Measurements from ENCODE around the gene SMURF2.

SMURF2 gene

DNA sequence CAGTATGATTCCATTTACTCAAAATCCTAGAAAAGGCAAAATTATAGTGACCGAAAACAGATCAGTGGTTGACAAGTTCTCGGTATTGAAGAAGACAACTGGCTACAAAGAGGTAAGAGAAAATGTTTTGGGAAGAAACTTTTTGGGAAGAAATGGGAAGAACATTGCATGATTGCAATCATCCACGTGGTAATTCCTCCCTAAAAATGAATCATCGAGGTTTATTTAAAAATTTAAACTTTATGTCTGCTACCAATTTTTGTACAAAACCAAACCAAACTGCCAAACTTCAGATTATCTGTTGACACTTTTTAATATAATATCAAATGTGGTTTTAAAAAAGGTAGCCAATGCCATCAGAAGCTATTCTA is 8.1 kb downstream of the SMURF2 start:
- H3K4me1 ChIP-seq (ENCODE audit: insufficient read depth, insufficient read length): no peaks in the 10 kb centered on the region
- no peak overlapping the region for H3K9ac ChIP-seq (ENCODE audit: insufficient read length, low read depth)
- TF ChIP-seq SUZ12 (IDR thresholded peaks at IDR 0.05; ENCODE audit: extremely low read depth, insufficient read depth, insufficient read length): no peak
- no peak for TF ChIP-seq YY1 (IDR thresholded peaks at IDR 0.05; ENCODE audit: insufficient read depth, insufficient read length)
- TF ChIP-seq ZNF274 (IDR thresholded peaks at IDR 0.05; ENCODE audit: low read depth, low read length): no peak

DNA sequence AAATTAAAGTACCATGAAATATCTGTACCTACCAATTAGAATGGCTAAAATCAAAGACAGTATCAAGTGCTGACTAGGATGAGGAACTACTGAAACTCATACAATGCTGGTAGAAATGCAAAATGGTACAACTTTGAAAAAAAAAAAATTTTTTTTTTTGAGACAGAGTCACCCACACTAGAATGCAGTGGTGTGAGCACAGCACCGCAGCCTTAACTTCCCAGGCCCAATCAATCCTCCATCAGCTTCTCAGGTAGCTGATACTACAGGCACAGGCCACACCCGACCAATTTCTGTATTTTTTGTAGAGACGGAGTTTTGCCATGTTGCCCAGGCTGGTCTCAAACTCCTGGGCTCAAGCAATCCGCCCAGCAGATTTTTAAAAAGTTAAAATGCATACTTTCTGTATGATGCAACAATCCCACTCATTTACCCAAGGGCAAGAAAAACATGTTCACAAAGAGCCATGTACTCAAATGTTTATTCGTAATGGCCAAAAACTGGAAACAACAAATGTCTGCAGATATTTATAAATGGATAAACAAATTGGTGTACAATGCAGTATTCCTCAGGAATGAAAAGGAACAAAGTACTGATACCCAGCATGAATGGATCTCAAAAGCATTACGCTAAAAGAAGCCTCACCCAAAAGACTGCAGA is 8.7 kb downstream of the SMURF2 start:
- no peaks in the 10 kb centered on the region for H3K4me1 ChIP-seq (ENCODE audit: insufficient read depth, insufficient read length)
- H3K9ac ChIP-seq (ENCODE audit: insufficient read length, low read depth): no peak overlapping the region
- TF ChIP-seq YY1 (IDR thresholded peaks at IDR 0.05; ENCODE audit: insufficient read depth, insufficient read length) (no peak), SUZ12 (IDR thresholded peaks at IDR 0.05; ENCODE audit: extremely low read depth, insufficient read depth, insufficient read length) (no peak), ZNF274 (IDR thresholded peaks at IDR 0.05; ENCODE audit: low read depth, low read length) (no peak)
- no peak for DNase-seq (ENCODE audit: low read depth, low spot score)
- H3K9me3 ChIP-seq (ENCODE audit: insufficient read depth, low read length): no peaks in the 10 kb centered on the region
- no peak overlapping the region for H3K4me3 ChIP-seq (ENCODE audit: insufficient read length, low read depth)
- H3K27me3 ChIP-seq (ENCODE audit: insufficient read depth, insufficient read length): no peaks in the 10 kb centered on the region
- H3K36me3 ChIP-seq (ENCODE audit: insufficient read depth, insufficient read length, low read length): peaks cover 1% of the 10 kb centered on the region

More for the DNA sequence above, 8.1 kb downstream of the SMURF2 start:
- Histone ChIP-seq H3K36me3 (ENCODE audit: insufficient read depth, insufficient read length, low read length) (no peaks in the 10 kb centered on the region), H3K4me3 (ENCODE audit: insufficient read length, low read depth) (no peak overlapping the region), H3K9me3 (ENCODE audit: insufficient read depth, low read length) (no peaks in the 10 kb centered on the region), H3K27me3 (ENCODE audit: insufficient read depth, insufficient read length) (no peaks in the 10 kb centered on the region)
- no peak for DNase-seq (ENCODE audit: low read depth, low spot score)

DNA sequence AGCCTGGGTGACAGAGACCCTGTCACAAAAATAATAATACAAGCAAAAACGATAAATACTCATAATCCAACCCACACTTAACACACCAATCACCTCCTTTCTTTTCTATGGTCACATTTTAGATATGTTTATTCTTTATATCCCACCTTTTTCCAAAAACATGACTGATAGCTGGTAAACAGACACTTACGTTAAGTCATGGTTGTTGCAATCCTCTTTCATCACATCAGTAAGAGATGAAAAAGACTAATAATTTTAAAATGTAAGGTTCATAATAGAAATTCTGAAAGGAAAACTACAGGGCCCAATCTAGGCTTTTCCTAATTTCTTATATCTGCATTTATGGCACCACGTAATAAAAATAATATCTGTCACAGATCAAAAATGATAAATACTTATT is 10.2 kb downstream of the SMURF2 start:
- DNase-seq (ENCODE audit: low read depth, low spot score): no peak
- Histone ChIP-seq H3K27me3 (ENCODE audit: insufficient read depth, insufficient read length) (no peaks in the 10 kb centered on the region), H3K36me3 (ENCODE audit: insufficient read depth, insufficient read length, low read length) (peaks cover 8% of the 10 kb centered on the region), H3K4me1 (ENCODE audit: insufficient read depth, insufficient read length) (no peaks in the 10 kb centered on the region), H3K9me3 (ENCODE audit: insufficient read depth, low read length) (no peaks in the 10 kb centered on the region), H3K4me3 (ENCODE audit: insufficient read length, low read depth) (no peak overlapping the region), H3K9ac (ENCODE audit: insufficient read length, low read depth) (no peak overlapping the region)
- TF ChIP-seq SUZ12 (IDR thresholded peaks at IDR 0.05; ENCODE audit: extremely low read depth, insufficient read depth, insufficient read length): no peak
- no peak for TF ChIP-seq YY1 (IDR thresholded peaks at IDR 0.05; ENCODE audit: insufficient read depth, insufficient read length)
- no peak for TF ChIP-seq ZNF274 (IDR thresholded peaks at IDR 0.05; ENCODE audit: low read depth, low read length)

DNA sequence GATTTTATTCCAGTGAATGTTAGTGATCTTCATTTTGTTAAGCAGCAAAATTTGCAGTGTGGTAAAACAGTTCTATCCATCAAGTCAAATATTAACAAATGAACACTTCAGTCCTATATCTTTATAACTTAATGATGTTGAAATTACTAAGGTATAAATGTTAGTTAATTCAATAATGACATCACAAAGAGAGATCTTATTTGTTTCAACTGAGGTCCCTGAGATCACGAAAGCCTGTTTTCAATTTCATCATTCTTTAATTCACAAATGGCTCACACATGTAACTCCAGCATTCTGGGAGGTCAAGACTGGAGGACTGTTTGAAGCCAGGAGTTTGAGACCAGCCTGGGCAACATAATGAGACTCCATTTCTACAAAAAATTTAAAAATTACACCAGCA is 13.9 kb downstream of the SMURF2 start:
- TF ChIP-seq YY1 (IDR thresholded peaks at IDR 0.05; ENCODE audit: insufficient read depth, insufficient read length) (no peak), SUZ12 (IDR thresholded peaks at IDR 0.05; ENCODE audit: extremely low read depth, insufficient read depth, insufficient read length) (no peak), ZNF274 (IDR thresholded peaks at IDR 0.05; ENCODE audit: low read depth, low read length) (no peak)
- H3K9ac ChIP-seq (ENCODE audit: insufficient read length, low read depth): no peak overlapping the region
- no peak for DNase-seq (ENCODE audit: low read depth, low spot score)

DNA sequence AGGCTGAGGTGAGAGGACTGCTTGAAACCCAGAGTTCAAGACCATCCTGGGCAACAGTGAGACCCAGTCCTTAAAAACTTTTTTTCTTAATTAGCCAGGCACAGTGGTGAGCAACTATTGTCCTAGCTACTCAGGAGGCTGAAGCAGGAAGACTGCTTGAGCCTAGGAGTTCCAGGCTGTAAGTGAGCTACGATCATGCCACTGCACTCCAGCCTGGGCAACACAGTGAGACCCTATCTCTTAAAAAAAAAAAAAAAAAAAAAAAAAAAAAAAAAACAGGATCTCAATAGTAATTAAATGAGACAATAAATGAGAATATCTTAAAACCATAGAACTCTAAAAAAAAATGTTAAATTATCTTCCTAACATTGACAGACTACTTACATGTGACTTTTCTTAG is 14.3 kb downstream of the SMURF2 start:
- TF ChIP-seq SUZ12 (IDR thresholded peaks at IDR 0.05; ENCODE audit: extremely low read depth, insufficient read depth, insufficient read length): no peak
- no peak for TF ChIP-seq YY1 (IDR thresholded peaks at IDR 0.05; ENCODE audit: insufficient read depth, insufficient read length)
- TF ChIP-seq ZNF274 (IDR thresholded peaks at IDR 0.05; ENCODE audit: low read depth, low read length): no peak

More for the DNA sequence above, 13.9 kb downstream of the SMURF2 start:
- H3K4me1 ChIP-seq (ENCODE audit: insufficient read depth, insufficient read length): no peaks in the 10 kb centered on the region
- H3K27me3 ChIP-seq (ENCODE audit: insufficient read depth, insufficient read length): no peaks in the 10 kb centered on the region
- H3K9me3 ChIP-seq (ENCODE audit: insufficient read depth, low read length): no peaks in the 10 kb centered on the region
- no peak overlapping the region for H3K4me3 ChIP-seq (ENCODE audit: insufficient read length, low read depth)
- H3K36me3 ChIP-seq (ENCODE audit: insufficient read depth, insufficient read length, low read length): peaks cover 16% of the 10 kb centered on the region

DNA sequence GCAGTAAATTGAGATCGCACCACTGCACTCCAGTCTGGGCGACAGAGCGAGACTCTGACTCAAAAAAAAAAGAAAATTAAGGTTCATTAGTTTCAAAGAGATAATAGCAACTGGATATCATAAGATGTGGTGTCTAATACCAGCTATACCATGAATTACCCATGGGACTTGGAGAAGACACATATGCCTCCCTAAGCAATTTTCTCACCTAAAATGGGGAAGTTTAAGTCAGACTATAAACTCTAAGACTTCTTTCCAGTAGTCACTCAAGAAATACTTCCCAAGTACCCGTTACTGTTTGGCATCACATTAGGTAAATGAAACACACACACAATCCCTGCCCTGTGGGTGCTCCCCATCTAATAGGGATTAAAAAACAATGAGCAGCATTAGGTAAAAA is 22.6 kb downstream of the SMURF2 start:
- Histone ChIP-seq H3K4me3 (ENCODE audit: insufficient read length, low read depth) (no peak overlapping the region), H3K4me1 (ENCODE audit: insufficient read depth, insufficient read length) (no peaks in the 10 kb centered on the region), H3K27me3 (ENCODE audit: insufficient read depth, insufficient read length) (no peaks in the 10 kb centered on the region), H3K9me3 (ENCODE audit: insufficient read depth, low read length) (no peaks in the 10 kb centered on the region), H3K36me3 (ENCODE audit: insufficient read depth, insufficient read length, low read length) (peaks cover 11% of the 10 kb centered on the region), H3K9ac (ENCODE audit: insufficient read length, low read depth) (no peak overlapping the region)
- TF ChIP-seq YY1 (IDR thresholded peaks at IDR 0.05; ENCODE audit: insufficient read depth, insufficient read length) (no peak), ZNF274 (IDR thresholded peaks at IDR 0.05; ENCODE audit: low read depth, low read length) (no peak), SUZ12 (IDR thresholded peaks at IDR 0.05; ENCODE audit: extremely low read depth, insufficient read depth, insufficient read length) (no peak)
- no peak for DNase-seq (ENCODE audit: low read depth, low spot score)

More for the DNA sequence above, 14.3 kb downstream of the SMURF2 start:
- no peak for DNase-seq (ENCODE audit: low read depth, low spot score)
- no peak overlapping the region for H3K4me3 ChIP-seq (ENCODE audit: insufficient read length, low read depth)
- no peak overlapping the region for H3K9ac ChIP-seq (ENCODE audit: insufficient read length, low read depth)
- no peaks in the 10 kb centered on the region for H3K27me3 ChIP-seq (ENCODE audit: insufficient read depth, insufficient read length)
- H3K9me3 ChIP-seq (ENCODE audit: insufficient read depth, low read length): no peaks in the 10 kb centered on the region
- no peaks in the 10 kb centered on the region for H3K4me1 ChIP-seq (ENCODE audit: insufficient read depth, insufficient read length)
- H3K36me3 ChIP-seq (ENCODE audit: insufficient read depth, insufficient read length, low read length): peaks cover 19% of the 10 kb centered on the region

DNA sequence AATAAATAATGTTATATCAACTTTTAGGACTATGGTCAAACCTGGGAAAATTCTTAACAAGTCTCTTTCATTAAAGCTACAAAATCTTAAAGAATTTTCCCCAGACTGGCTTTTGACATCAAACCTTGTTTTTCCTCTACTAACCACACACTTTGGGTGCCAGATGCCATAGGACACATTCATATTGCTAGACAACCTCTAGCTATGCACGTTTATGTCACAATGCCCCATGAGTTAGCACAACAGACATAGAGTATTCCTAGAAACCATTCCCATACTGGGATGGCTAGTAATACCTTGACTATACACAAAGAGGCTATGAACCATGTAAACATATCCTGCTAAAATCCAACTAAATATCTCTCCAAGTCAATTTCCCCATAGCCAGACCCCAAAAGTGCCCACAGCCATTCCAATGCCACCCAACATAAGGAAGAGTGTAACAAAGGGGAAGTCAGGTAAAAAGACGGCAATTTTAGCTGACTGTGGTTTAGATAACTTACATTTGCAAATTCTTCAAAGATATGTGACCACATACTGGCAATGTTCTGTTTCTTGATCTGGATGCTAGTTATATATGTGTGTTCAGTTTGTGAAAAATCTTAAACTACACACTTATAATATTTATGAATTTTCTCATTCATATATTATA is 23.4 kb downstream of the SMURF2 start:
- no peaks in the 10 kb centered on the region for H3K9me3 ChIP-seq (ENCODE audit: insufficient read depth, low read length)
- no peaks in the 10 kb centered on the region for H3K4me1 ChIP-seq (ENCODE audit: insufficient read depth, insufficient read length)
- no peaks in the 10 kb centered on the region for H3K27me3 ChIP-seq (ENCODE audit: insufficient read depth, insufficient read length)
- H3K9ac ChIP-seq (ENCODE audit: insufficient read length, low read depth): no peak overlapping the region
- H3K4me3 ChIP-seq (ENCODE audit: insufficient read length, low read depth): no peak overlapping the region
- H3K36me3 ChIP-seq (ENCODE audit: insufficient read depth, insufficient read length, low read length): peaks cover 7% of the 10 kb centered on the region
- DNase-seq (ENCODE audit: low read depth, low spot score): no peak
- TF ChIP-seq YY1 (IDR thresholded peaks at IDR 0.05; ENCODE audit: insufficient read depth, insufficient read length): no peak
- TF ChIP-seq ZNF274 (IDR thresholded peaks at IDR 0.05; ENCODE audit: low read depth, low read length): no peak
- TF ChIP-seq SUZ12 (IDR thresholded peaks at IDR 0.05; ENCODE audit: extremely low read depth, insufficient read depth, insufficient read length): no peak

All from NT2/D1 (cell line).